Measurements from ENCODE around the gene UQCC3.
"Not testable (repeated sequence)": the region's sequence is repeated elsewhere in the genome, so short reads cannot be mapped to it uniquely, and the experiment has no call there.

The UQCC3 gene

DNA sequence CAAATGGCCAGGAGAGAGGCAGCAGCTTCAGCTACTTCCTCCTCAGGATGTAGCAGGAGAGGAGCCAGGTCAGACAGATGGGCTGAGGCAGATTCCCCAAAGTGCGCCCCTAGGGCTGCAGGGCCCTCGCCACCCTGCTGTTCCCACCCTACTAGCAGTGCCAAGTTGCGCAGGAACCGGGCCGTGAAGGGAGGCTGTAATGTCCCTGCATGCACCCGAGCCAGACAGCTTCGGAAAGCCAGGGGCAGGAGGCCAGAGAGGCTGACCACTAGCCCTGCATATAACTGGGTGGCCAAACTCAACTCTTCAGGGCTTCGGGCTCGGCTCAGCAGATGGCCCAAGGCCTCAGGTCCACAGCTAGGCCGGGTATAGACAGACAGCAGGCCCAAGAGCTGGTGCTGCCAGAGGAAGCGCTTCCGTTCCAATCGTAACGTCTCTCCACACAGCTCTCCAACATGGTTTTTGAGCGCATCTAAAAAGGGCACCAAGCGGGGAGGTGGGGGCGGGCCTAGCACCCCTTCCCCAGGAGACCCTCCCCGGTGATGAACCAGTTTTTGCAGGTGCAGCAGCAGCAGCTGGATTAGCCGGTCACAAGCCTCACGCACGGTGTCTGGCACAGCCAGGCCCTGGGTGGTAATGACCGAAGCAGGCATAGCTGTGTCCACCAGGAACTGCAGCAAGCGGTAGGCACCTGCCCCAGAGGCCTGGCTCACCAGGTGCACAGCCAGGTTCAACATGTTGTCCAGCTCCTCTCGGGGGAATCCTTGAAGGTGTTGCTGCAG lies 23.1 kb upstream of the UQCC3 start:
- Histone ChIP-seq H3K9me3 (replicated peaks; ENCODE audit: insufficient read depth, low read length) (no peaks in the 10 kb centered on the region), H3K4me3 (ENCODE audit: low read length) (no peak overlapping the region), H3K4me1 (ENCODE audit: low read length) (peaks cover 9% of the 10 kb centered on the region), H3K27ac (ENCODE audit: low read length) (no peak overlapping the region), H3K9ac (ENCODE audit: low read length) (no peak overlapping the region), H3K4me2 (ENCODE audit: low read depth, low read length) (no peak overlapping the region), H2AFZ (ENCODE audit: low read length) (no peak overlapping the region), H3K79me2 (ENCODE audit: low read length) (peaks cover 64% of the 10 kb centered on the region), H3F3A (ENCODE audit: insufficient read depth, low read length) (peaks cover 7% of the 10 kb centered on the region), H3K27me3 (replicated peaks; ENCODE audit: insufficient read depth, low read length) (no peaks in the 10 kb centered on the region), H3K36me3 (replicated peaks; ENCODE audit: insufficient read depth, low read length) (0 out of 2 replicates have a peak, but pooled peaks cover 3% of the 10 kb centered on the region), H3K9me2 (replicated peaks; ENCODE audit: insufficient read depth, low read length) (no peaks in the 10 kb centered on the region), H4K20me1 (ENCODE audit: insufficient read depth, low read length) (no peaks in the 10 kb centered on the region)
- no peak for TF ChIP-seq EZH2phosphoT487 (IDR thresholded peaks at IDR 0.05; ENCODE audit: low read length)
- no peak for TF ChIP-seq CTCF (IDR thresholded peaks at IDR 0.05; ENCODE audit: low read length)
- no peak for TF ChIP-seq EZH2 (optimal IDR thresholded peaks at IDR 0.05; ENCODE audit: low read depth, low read length)
- no peak for DNase-seq

- no peaks in the 10 kb centered on the region for H4K20me1 ChIP-seq (ENCODE audit: insufficient read depth, low read length)
- 0 out of 2 replicates have a peak, but pooled peaks cover 3% of the 10 kb centered on the region for H3K36me3 ChIP-seq (replicated peaks; ENCODE audit: insufficient read depth, low read length)
- H3K4me2 ChIP-seq (ENCODE audit: low read depth, low read length): no peak overlapping the region
- no peaks in the 10 kb centered on the region for H3K27me3 ChIP-seq (replicated peaks; ENCODE audit: insufficient read depth, low read length)
- peaks cover 9% of the 10 kb centered on the region for H3K4me1 ChIP-seq (ENCODE audit: low read length)
- H3K9me3 ChIP-seq (replicated peaks; ENCODE audit: insufficient read depth, low read length): no peaks in the 10 kb centered on the region
- no peaks in the 10 kb centered on the region for H3K9me2 ChIP-seq (replicated peaks; ENCODE audit: insufficient read depth, low read length)
- H3F3A ChIP-seq (ENCODE audit: insufficient read depth, low read length): peaks cover 8% of the 10 kb centered on the region
- H3K9ac ChIP-seq (ENCODE audit: low read length): no peak overlapping the region
- no peak for DNase-seq
- H3K4me3 ChIP-seq (ENCODE audit: low read length): no peak overlapping the region
- no peak for TF ChIP-seq EZH2phosphoT487 (IDR thresholded peaks at IDR 0.05; ENCODE audit: low read length)
- no peak overlapping the region for H3K27ac ChIP-seq (ENCODE audit: low read length)
- no peak overlapping the region for H2AFZ ChIP-seq (ENCODE audit: low read length)
- H3K79me2 ChIP-seq (ENCODE audit: low read length): peaks cover 59% of the 10 kb centered on the region
These were observed 22.5 kb upstream of the UQCC3 start for GRCh38 chr11:62648967-62649364.

DNA sequence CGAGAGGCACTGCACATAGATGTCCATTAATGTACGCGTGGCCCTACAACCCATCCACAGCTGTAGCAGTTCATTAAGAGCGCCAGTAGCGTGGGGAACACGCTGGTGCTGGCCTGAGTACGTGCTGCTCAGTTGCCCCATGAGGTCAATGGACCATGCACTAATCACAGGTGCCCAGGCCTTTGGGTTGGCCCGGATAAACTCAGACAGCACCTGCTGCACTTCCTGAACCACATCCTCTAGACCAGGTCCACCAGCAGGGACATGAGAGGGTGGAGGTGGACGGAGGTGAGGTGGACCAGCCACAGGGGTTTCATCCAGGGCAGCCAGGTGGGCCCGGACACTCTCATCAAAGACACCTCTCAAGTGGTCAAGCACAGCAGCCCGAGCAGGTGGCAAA lies 22.0 kb upstream of the UQCC3 start:
- Histone ChIP-seq H3K27me3 (replicated peaks; ENCODE audit: insufficient read depth, low read length) (no peaks in the 10 kb centered on the region), H3K9me2 (replicated peaks; ENCODE audit: insufficient read depth, low read length) (no peaks in the 10 kb centered on the region), H3K4me3 (ENCODE audit: low read length) (no peak overlapping the region), H4K20me1 (ENCODE audit: insufficient read depth, low read length) (no peaks in the 10 kb centered on the region), H3K79me2 (ENCODE audit: low read length) (peaks cover 53% of the 10 kb centered on the region), H3K27ac (ENCODE audit: low read length) (no peak overlapping the region), H3K4me2 (ENCODE audit: low read depth, low read length) (no peak overlapping the region), H3F3A (ENCODE audit: insufficient read depth, low read length) (peaks cover 12% of the 10 kb centered on the region), H2AFZ (ENCODE audit: low read length) (no peak overlapping the region), H3K9ac (ENCODE audit: low read length) (no peak overlapping the region), H3K4me1 (ENCODE audit: low read length) (peaks cover 13% of the 10 kb centered on the region), H3K36me3 (replicated peaks; ENCODE audit: insufficient read depth, low read length) (no peaks in the 10 kb centered on the region), H3K9me3 (replicated peaks; ENCODE audit: insufficient read depth, low read length) (no peaks in the 10 kb centered on the region)
- DNase-seq: no peak
- TF ChIP-seq EZH2 (optimal IDR thresholded peaks at IDR 0.05; ENCODE audit: low read depth, low read length): no peak
- no peak for TF ChIP-seq CTCF (IDR thresholded peaks at IDR 0.05; ENCODE audit: low read length)
- no peak for TF ChIP-seq EZH2phosphoT487 (IDR thresholded peaks at IDR 0.05; ENCODE audit: low read length)

DNA sequence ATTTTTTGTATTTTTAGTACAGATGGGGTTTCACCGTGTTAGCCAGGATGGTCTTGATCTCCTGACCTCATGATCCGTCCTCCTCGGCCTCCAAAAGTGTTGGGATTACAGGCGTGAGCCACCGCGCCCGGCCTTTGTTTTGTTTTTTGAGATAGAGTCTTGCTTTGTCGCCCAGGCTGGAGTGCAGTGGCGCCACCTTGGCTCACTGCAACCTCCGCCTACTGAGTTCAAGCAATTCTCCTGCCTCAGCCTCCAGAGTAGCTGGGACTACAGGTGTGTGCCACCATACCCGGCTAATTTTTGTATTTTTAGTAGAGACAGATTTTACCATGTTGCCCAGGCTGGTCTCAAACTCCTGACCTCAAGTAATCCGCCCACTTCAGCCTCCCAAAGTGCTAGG lies 21.2 kb upstream of the UQCC3 start:
- H3K27me3 ChIP-seq (replicated peaks; ENCODE audit: insufficient read depth, low read length); H3K36me3 ChIP-seq (replicated peaks; ENCODE audit: insufficient read depth, low read length); H3K27ac ChIP-seq (ENCODE audit: low read length); DNase-seq; H3K9me2 ChIP-seq (replicated peaks; ENCODE audit: insufficient read depth, low read length); H4K20me1 ChIP-seq (ENCODE audit: insufficient read depth, low read length); H2AFZ ChIP-seq (ENCODE audit: low read length); H3K4me2 ChIP-seq (ENCODE audit: low read depth, low read length); H3K9ac ChIP-seq (ENCODE audit: low read length); H3K9me3 ChIP-seq (replicated peaks; ENCODE audit: insufficient read depth, low read length); H3K4me3 ChIP-seq (ENCODE audit: low read length): not testable (repeated sequence)
- H3F3A ChIP-seq (ENCODE audit: insufficient read depth, low read length): peaks cover 12% of the 10 kb centered on the region
- H3K79me2 ChIP-seq (ENCODE audit: low read length): peaks cover 45% of the 10 kb centered on the region
- H3K4me1 ChIP-seq (ENCODE audit: low read length): peaks cover 13% of the 10 kb centered on the region
